Suprapubic skin (tissue), 4 donors: ENCODE data around the gene HES5.

ENCODE experiments used
- CTCF ChIP-seq, 2 donors: fragments of 200-600 bp in 1 of 2; fragments of 450-650 bp in 1 of 2; sonication (generic) in 1 of 2; IDR thresholded peaks; one replicate each; pipeline ENCODE4 v1.5.1; 2016 to 2019; ENCODE audit warnings: antibody characterized with exemption in 2 of 2, mild to moderate bottlenecking in 1 of 2, moderate library complexity in 1 of 2
- EP300 ChIP-seq: sonication (generic); formaldehyde crosslinking; IDR thresholded peaks from one replicate; pipeline ENCODE4 v1.6.1; 2017; ENCODE audit warnings: antibody characterized with exemption
- POLR2A ChIP-seq, 2 donors: fragments of 450-650 bp; IDR thresholded peaks; one replicate each; pipeline ENCODE4 v1.6.1; 2017; ENCODE audit warnings: antibody characterized with exemption in 2 of 2, mild to moderate bottlenecking in 2 of 2, moderate library complexity in 2 of 2
- POLR2AphosphoS5 ChIP-seq, 3 donors: sonication (generic); formaldehyde crosslinking; IDR thresholded peaks; one replicate each; pipeline ENCODE4 v1.6.1; 2017; ENCODE audit warnings: antibody characterized with exemption in 3 of 3

- no peak for TF ChIP-seq POLR2AphosphoS5 (IDR thresholded peaks at IDR 0.05)
- TF ChIP-seq CTCF (IDR thresholded peaks at IDR 0.05) = peak; percentile 84 to 93
- TF ChIP-seq EP300 = no peak
- peak in 1 of 2 donors; percentile 14 for TF ChIP-seq POLR2A (IDR thresholded peaks at IDR 0.05)
These were observed 18.1 kb upstream of the HES5 start for GRCh38 chr1:2548068-2548589.
